COLO668 (cell line): ENCODE results near the gene TM9SF4.

Experiments used
- DNase-seq: peaks from one replicate; lab custom pipeline; 2025; ENCODE audit not compliant: unreplicated experiment; lab: John Stamatoyannopoulos, UW

The TM9SF4 gene, protein sequence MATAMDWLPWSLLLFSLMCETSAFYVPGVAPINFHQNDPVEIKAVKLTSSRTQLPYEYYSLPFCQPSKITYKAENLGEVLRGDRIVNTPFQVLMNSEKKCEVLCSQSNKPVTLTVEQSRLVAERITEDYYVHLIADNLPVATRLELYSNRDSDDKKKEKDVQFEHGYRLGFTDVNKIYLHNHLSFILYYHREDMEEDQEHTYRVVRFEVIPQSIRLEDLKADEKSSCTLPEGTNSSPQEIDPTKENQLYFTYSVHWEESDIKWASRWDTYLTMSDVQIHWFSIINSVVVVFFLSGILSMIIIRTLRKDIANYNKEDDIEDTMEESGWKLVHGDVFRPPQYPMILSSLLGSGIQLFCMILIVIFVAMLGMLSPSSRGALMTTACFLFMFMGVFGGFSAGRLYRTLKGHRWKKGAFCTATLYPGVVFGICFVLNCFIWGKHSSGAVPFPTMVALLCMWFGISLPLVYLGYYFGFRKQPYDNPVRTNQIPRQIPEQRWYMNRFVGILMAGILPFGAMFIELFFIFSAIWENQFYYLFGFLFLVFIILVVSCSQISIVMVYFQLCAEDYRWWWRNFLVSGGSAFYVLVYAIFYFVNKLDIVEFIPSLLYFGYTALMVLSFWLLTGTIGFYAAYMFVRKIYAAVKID

DNA sequence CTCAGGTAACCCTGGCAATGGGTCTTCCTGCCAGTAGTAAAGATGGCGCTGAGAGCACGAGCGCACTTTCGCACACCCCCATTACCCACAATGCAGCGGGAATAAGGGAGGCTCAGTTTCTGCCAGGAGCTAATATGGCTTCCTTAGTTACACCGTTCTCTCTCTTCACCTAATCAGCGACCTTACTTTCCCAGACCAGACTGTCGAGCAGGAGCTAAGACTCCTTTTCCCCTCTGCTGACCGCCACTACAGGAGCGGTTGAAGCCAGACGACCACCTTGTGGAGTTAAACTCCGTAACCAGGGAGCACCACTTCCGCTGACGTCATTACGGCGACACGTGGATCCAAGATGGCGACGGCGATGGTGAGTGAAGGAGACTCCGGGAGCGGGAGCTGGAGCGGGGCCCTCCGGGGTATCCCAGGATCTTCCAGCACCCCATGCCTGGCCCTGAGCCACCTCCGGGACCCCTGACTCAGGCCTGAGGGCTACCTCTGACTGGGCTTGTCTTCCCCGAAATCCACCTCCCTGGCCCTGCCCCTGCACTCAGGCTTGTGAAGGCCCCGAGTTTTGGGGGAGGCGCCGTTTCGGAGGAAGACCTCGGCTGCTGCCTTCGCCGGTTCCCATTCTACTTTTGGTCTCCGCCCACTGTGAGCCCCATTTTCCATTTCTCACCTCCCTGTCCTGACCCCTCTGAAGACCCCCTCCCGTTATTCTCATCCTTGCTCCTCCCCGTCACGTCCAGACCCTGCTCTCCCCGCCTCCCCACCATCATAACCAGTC, at the start of gene TM9SF4:
TSS of gene TM9SF4 (plus strand) at position 323 of the 781 bp plus-strand sequence. CDS start at position 350, 27 bp downstream.
- peak; percentile 93 for DNase-seq

GRCh38 chr20:32062776-32063170, 46.7 kb upstream of the TM9SF4 start:
- no peak for DNase-seq

DNA sequence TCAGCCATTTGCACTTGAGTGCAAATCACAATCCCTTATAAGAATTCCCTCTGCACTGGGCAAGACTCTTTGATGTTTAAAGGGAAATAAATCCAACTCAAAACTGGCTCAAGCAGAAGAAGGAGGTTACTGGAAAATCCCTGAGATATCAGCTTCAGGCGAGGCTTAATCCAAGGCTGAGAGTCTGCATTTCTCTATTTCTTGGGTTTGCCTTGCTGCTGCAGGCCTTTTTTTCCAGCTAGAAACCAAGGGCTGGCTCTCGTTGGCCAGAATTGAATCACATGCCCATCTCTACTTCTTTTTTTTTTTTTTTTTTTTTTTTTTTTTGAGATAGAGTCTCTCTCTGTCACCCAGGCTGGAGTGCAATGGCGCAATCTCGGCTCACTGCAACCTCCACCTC, 45.8 kb upstream of the TM9SF4 start:
- DNase-seq: no peak

DNA sequence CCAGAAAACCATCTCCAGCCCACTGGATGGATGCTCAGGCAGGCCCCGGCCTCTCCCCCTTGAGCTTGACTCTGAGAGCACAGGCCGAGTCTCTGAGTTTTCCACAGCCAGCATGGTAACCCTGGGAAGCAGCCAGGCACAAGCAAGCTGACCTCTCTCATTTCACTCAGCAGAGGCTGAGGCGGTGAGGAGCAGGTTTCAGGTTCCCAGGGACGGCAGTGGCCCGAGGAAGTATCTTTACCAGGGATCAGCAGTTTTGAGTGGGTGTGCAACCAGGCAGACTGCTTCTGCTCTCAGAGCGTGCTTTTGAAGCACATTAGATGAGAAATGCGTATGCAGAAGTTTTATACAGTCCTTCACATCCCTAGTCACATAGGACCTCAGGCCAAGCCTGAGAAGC, 44.8 kb upstream of the TM9SF4 start:
- DNase-seq: no peak

- no peak for DNase-seq
Measured at GRCh38 chr20:32067234-32067821, 42.2 kb upstream of the TM9SF4 start.

- DNase-seq: no peak
Measured at GRCh38 chr20:32068174-32068573, 41.3 kb upstream of the TM9SF4 start.

GRCh38 chr20:32069711-32070110, 39.8 kb upstream of the TM9SF4 start:
- DNase-seq: no peak

DNA sequence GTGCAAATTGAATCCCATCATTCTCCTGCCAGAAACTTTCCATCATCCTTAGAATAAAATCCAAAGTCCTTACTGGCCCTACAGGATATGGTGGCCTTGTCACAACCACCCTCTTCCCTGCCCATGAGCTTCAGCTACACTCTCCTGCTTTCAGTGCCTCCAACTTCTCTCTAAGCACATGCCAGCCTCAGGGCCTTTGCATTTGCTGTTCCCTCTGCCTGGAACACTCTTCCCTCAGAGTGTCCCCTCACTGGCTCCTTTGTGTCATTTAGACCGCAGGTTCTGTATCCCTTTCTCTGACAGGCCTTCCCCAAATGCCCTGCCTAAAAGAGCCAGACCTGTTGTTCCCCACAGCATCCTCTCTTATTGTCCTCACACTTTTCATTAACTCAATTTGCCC, 39.2 kb upstream of the TM9SF4 start:
- no peak for DNase-seq

DNA sequence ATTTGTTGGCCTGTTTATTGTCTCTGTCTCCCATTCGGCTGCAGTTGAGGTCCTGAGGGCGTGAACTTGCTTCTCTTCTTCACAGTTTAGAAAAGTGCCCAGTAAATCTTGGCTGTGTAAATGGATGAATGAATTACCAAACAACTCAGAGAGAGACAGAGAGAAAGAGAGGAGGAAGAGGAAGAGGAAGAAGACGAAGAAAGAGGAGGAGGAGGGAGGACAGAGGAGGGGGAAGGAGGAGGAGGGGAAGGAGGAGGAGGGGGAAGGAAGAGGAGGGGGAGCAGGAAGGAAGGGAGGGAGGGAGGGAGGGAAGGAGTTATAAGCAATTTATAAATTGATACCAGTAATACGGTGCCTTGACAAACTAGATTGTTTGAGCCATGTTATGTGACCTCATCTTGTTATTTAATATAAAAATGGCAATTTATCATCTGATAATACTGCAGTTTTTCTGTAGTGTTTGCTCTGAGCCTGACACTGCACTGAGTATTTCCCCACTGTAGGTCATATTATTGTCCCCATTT, 38.8 kb upstream of the TM9SF4 start:
- DNase-seq: no peak

- no peak for DNase-seq
Measured at GRCh38 chr20:32071395-32072167, 37.9 kb upstream of the TM9SF4 start.

DNA sequence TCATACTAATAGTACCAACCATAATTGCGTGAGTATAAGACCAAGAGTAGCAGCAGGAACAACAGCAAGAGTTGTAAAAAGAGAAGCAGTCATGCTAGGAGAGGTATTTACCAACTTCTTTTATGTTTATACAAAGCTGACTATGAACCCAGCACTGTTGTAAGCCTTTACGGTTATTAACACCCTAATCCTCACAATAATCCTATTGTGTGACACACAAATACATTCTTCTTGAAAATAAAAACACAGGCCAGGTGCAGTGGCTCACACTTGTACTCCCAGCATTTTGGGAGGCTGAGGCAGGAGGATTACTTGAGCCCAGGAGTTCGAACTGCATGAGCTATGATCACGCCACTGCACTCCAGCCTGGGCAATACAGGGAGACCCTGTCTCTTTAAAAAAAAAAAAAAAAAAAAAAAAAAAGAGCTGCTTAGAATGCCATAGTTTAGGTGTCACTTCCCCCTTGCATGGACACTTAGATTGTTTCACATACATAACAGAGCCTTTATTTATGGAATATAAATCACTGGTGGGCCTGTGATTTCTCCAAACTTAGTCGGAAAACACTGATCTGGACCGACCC, 37.3 kb upstream of the TM9SF4 start:
- no peak for DNase-seq

DNA sequence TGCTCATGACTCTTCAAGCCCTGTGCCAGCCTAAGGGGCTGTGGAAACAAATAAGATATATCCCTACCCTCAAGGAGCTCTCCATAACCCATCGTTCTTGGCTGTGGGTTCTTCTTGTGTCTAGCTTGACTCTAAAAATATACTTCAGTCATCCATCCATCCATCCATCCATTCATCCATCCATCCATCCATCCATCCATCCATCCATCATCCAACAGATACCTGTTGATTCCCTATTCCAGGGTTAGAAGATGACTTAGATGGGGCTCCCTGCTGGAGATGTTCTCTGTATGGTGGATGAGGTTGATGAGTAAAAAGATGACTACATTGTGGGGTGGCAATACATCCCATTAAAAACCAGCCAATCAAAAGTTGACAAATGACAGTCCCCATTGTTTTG, 34.0 kb upstream of the TM9SF4 start:
- DNase-seq: no peak

GRCh38 chr20:32077190-32077589, 32.3 kb upstream of the TM9SF4 start:
- DNase-seq: no peak

DNA sequence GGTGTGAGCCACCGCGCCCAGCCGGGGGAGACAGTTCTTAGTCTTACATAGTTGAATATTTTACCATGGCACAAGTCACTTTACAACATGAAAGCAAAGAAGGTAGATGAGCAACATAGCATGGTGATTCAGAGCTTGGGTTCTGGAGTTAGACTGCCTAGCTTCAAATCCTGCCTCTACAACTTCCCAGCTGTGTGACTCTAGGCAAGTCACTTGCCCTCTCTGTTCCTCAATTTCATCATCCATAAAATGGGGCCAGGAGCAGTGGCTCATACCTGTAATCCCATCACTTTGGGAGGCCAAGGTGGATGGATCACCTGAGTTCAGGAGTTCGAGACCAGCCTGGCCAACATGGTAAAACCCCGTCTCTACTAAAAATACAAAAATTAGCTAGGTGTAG, 31.2 kb upstream of the TM9SF4 start:
- DNase-seq: no peak

GRCh38 chr20:32078791-32079190, 30.7 kb upstream of the TM9SF4 start:
- DNase-seq: no peak

DNA sequence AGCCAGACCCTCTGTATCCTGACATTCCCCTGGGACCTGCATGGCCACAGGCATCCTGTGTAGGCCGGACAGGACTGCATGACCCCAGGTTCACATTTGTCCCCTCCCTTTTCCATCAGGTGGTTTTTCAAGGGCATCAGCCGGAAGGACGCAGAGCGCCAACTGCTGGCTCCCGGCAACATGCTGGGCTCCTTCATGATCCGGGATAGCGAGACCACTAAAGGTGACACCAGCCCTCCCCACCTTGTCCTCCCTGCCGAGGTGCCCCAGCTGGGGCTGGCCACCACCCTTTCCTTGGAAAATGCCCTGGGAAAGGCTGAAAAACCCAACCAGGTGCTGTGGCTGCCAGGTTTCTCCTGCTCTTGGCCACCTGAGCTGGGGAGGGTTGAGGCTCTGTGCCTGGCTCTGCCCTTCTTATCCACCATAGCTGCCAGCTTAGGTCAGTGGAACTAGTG, 29.8 kb upstream of the TM9SF4 start:
- DNase-seq: no peak

DNA sequence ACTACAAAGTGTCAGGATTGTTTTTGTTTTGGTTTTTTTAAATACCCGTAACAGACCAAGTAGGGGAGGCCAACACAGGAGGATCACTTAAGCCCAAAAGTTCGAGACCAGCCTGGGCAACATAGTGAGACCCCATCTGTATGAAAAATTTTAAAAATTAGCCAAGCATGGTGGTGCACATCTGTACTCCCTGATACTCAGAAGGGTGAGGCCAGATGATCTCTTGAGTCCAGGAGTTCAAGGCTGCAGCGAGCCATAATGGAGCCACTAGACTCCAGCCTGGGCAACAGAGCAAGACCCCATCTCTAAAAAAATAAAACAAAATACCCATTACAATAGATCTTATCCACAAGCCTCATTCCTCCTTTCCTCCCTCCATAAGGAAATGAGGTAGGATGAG, 28.7 kb upstream of the TM9SF4 start:
- DNase-seq: no peak

- DNase-seq: no peak
Measured at GRCh38 chr20:32083469-32083868, 26.0 kb upstream of the TM9SF4 start.

DNA sequence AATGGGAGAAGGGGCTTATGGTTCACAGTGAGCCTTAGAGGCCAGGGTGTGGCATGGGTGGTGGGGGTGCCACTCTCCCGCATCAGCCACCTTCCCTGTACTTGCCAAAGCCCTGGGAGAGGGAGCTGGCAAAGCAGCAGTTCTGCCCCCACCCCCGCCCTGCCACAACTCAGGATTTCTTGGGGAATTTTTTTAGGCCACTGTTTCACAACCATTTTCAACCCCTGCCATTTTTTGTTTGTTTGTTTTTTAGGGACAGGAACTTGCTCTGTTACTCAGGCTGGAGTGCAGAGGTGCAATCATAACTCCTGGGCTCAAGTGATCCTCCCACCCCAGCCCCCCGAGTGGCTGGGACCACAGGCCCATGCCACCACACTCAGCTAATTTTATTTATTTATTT, 22.4 kb upstream of the TM9SF4 start:
- no peak for DNase-seq

DNA sequence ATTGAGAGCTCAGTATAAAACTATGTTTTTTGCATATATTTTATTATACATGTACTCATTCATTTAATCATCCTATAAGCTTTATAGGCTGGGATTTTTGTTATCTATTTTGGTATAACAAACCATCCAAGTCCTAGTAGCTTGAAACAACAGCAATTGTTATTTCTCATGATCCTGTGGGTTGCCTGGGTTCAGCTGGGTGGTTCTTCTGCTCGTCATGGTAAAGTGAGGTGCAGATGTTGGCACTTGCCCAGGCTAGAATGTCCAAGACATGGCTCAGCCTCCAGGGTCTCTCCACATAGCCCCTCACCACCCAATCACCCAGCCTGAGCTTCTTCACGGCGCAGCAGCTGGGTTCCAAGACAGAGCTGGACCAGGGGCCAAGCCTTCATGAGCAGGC, 20.8 kb upstream of the TM9SF4 start:
- no peak for DNase-seq
